ENCODE results near the gene CREB5.

CREB5 gene

DNA sequence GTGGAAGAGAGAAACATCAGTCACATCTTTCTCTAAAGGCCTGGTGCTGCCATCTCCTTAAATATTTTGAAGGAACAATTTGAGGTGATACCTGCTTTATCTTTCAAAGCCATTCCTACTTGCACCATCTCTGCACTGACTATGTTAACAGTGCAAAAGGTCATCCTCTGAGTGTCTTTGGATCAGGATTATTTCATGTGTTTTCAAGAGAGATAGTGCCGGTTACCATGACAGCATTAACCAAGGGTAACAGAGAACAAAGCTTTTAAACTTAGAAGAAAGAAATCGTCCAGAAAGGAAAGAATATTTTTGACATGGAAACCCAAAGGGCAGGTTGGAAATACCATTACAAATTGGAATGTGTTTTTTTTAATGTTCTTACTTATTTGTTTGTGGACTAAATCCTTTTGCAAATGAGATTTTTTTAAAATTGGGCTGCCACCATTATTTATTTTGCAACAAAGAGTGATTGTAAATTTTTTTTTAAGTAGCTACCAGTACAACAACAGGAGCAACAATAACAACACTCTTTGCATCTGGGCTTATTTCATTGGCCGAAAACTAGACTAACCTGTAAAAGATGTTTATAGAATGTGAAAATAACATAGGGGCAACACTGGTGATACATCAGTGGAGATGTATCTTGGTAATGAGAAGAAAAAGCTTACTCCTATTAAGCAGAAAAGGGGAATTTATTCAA is 234.2 kb downstream of the CREB5 start:
- no peak for DNase-seq (ENCODE audit: low read depth)

- no peak for DNase-seq (ENCODE audit: low read depth)
Measured at GRCh38 chr7:28647076-28647421, 234.7 kb downstream of the CREB5 start.

DNA sequence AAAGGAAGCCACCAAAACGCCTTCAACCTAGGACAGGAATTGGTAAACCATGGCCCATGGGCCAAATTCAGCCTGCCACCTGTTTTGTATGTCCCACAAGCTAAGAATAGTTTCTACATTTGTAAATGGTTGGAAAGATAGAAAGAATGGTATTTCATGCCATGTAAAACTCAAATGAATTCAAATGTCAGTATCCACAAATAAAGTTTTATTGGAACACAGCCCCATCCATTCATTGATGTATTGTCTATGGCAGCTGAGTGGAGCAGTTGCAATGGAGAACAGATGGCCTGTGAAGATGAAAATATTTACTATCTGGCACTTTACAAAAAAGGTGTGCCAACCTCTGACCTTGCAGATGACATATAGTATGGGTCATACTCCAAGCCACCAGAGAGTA is 236.9 kb downstream of the CREB5 start:
- DNase-seq (ENCODE audit: low read depth) = no peak

DNA sequence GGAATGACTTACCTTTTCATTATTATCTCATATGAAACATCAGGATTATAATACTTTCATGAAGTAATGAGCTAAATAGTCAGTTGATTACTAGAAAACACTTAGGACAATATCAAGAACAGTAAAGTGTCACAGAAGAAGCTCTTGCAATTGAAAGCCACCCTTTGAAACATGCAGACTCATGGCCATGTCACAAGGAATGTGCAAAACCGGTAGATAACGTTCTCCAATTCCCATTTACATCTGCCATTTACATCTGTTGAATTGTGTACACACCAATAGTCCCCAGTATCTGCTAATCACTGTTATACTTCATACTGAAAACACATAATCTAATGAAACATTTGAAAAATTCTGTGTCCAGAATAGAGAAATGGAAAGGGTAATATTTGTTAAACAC is 237.5 kb downstream of the CREB5 start:
- DNase-seq (ENCODE audit: low read depth) = no peak

DNA sequence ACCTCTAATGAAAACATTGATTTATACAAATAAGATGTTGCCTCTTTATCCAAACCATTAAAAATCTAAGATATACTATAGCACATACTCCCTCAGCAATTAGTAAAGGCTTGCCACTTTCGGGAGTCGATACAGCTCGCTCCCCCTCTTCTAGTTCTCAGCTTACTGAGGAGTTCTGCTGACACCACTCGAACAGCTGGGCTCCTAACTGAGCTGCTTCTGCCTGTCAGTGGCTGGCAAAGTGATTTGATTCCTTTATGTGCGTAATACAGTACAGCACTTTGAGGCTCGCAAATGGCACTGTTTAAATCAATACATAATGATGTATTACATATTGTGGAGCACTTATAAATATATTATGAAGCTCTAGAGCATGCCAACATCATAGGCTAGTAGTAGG is 241.8 kb downstream of the CREB5 start:
- no peak for DNase-seq (ENCODE audit: low read depth)

DNA sequence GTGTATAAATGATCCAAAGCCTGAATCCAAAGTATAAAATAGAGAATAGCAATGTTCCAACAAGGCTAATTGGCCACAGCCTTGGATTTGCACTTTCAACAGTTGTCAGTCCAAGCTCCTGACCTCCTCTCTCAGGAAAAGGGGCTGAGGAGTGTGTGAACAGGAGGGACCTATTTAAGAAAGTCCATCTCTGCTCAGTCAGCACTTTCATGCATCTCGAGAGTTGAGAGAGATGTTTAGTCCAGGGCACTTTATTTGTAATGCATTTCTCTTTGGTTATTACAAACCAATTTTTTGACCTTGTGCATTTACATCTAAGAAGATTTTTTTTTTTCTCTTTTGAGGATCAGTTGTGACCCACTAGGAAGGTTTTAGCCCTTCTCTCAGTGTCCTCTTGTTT is 244.2 kb downstream of the CREB5 start:
- DNase-seq (ENCODE audit: low read depth) = no peak

DNA sequence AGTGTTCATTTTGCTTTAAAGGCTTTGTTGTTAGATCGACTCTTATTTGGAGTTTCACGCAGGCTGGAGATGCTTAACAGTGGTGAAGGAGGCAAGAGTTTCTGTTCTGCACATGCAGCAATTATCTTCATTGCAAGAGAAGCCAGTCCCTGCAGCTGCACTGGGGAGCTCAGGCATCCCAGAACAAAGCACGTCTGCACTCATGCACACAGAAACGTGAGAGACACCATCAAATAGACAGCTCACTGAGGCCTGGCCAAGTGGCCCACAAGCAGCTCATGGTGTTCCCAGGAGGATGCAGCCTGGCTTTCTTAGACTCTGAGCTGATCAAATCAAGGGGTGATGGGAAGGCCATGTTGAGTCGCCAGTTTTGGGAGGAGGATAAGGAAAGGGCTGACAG is 246.1 kb downstream of the CREB5 start:
- DNase-seq (ENCODE audit: low read depth) = no peak

- DNase-seq (ENCODE audit: low read depth) = no peak
Measured at GRCh38 chr7:28660132-28660531, 247.8 kb downstream of the CREB5 start.

GRCh38 chr7:28661826-28662595 is 249.7 kb downstream of the CREB5 start:
- DNase-seq (ENCODE audit: low read depth) = no peak

GRCh38 chr7:28666154-28666553 is 253.8 kb downstream of the CREB5 start:
- no peak for DNase-seq (ENCODE audit: low read depth)

DNA sequence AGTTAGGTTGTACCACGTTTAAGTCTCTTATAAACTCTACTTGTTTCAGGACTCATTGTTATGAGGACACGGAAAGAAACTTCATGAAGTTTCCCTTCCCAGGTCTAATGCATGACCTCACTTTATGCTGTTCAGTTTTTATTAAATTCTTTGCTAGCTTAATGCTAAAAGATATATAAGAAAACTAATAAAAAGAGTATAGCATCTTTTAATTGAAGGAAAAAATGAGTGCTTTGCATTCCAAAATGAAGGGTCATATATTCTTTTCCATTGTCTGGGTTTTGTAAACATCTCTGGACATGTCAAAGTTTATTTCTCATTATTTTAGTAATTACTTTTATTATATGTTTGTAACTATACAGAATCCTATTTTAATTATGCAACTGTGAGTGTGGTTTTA is 255.8 kb downstream of the CREB5 start:
- no peak for DNase-seq (ENCODE audit: low read depth)

DNA sequence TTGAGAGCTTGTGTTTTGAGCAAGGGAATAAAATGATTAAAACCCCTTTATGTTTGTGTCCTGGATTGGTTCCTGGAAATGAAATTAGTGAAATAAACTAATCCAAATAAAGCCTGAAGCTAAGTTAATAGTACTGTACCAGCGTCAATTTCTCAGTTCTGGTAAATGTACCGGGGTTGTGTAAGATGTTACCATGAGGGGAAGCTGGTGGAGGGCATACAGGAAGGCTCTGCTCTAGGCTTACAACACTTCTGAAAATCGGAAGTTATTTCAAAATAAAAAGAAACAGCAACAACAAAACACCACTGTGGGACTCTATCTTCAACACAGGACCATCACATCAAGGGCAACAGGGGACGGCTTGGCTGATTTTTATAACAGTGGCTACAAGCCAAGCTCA is 257.0 kb downstream of the CREB5 start:
- no peak for DNase-seq (ENCODE audit: low read depth)

DNA sequence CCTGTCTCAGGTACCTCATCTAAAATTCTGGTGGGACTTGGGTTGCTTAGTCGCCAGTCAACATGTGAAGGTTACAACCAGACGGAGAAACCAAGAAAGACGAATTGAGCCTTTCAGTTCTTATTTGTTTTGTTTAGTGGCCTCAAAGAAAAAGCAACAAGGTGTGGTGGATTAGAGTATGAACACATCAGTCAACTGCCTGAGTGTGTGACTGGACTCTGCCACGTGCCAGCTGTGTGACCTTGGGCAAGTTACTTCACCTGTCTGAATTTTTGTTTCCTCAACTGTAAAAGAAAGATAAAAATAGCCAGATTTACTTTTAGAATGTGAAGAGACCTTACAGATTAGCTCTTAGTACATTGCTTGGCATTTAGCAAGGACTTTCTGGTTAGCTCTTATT is 259.2 kb downstream of the CREB5 start:
- DNase-seq (ENCODE audit: low read depth) = no peak

GRCh38 chr7:28672397-28672797 is 260.1 kb downstream of the CREB5 start:
- DNase-seq (ENCODE audit: low read depth) = peak; percentile 43

DNA sequence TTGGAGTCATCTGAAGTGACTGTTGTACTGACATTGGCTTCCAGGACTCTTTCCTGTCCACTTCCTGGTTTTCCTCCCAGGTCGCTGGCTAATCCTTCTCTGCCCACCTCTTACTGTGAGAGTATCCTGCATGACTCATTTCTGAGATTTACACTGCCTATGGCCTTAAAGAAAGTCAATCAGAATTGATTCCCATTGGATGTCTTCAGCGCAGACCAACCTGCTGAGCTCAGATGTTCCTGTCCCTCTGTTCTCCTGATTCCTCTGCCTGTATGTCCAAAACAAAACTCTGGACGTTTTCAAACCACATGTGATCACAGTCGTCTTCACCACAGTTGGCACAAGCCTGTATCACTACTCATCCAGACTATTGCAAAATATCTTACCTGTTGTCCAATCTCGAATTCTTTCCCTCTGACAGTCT is 262.1 kb downstream of the CREB5 start:
- peak; percentile 16 for DNase-seq (ENCODE audit: low read depth)

- DNase-seq (ENCODE audit: low read depth) = no peak
Measured at GRCh38 chr7:28675429-28675828, 263.1 kb downstream of the CREB5 start.

GRCh38 chr7:28677668-28678067 is 265.4 kb downstream of the CREB5 start:
- no peak for DNase-seq (ENCODE audit: low read depth)

- DNase-seq (ENCODE audit: low read depth) = peak; percentile 82
Measured at GRCh38 chr7:28678431-28678965, 266.2 kb downstream of the CREB5 start.

DNA sequence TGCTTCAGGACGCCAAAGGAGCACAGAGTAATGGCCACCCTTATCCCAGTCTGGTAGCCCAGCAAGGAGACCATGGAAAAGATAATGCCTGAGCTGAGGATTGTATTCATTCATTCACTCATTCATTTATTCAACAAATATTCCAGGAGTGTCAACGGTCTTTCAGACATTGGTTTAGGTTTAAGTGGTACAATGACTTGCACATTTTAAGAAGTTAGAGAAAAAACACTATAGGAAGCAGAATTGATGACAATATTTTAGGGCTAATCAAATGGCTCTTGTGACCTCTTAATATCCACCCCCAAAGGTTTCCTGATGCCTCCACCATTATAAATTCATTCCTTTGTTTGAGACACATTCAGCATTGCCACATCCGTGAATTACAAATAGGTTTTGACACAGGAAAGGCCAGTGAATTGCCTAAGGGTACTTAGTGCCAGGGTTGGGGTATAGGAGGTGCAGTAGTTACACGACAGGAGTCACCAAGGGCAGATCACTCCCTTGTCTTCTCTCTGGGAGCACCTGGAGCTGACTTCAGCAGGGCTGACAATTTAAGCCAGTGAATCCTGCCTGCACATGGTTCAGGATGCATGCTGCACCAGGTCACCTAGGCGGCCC is 269.5 kb downstream of the CREB5 start:
- DNase-seq (ENCODE audit: low read depth) = no peak

- no peak for DNase-seq (ENCODE audit: low read depth)
Measured at GRCh38 chr7:28682801-28683200, 270.5 kb downstream of the CREB5 start.

DNA sequence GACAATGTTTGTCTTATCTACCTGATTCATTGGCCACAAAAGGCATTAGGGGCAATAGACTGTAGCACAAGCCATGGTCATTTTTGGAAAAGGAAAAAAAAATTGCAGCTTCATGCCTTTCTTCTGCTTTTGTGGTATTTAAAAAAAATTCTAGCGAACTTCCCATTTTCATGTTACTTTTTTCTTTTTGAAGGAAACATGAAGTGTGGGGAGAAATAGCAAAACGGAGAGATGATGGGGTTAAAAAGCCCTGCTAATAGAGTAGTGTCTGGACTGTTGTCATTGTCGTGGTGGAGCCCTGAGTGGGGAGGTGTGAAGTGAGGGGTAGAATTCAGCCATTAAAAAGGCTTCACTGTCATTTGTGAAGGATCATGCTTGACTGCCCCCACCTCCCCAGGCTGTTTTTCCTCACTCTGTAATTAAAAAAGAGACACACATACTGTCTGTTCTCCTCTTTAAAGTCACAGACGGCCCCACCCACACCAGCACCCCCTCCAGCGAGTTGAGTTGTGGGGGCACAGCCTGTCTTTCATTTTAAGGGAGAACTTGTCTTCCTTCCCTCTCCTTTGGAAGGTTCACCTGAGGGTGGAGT is 272.4 kb downstream of the CREB5 start:
- DNase-seq (ENCODE audit: low read depth) = no peak

- no peak for DNase-seq (ENCODE audit: low read depth)
Measured at GRCh38 chr7:28685242-28685643, 272.9 kb downstream of the CREB5 start.

Data from amniotic epithelial cell (primary cell).